Right hindlimb (tissue), 1 donor: Measurements from ENCODE around the gene RMDN2.
"Not testable (repeated sequence)": the region's sequence is repeated elsewhere in the genome, so short reads cannot be mapped to it uniquely, and the experiment has no call there.

Source experiments
- DNase-seq: peaks from one replicate; pipeline ENCODE4 v3.0.0-alpha.2; 2018

RMDN2 gene

DNA sequence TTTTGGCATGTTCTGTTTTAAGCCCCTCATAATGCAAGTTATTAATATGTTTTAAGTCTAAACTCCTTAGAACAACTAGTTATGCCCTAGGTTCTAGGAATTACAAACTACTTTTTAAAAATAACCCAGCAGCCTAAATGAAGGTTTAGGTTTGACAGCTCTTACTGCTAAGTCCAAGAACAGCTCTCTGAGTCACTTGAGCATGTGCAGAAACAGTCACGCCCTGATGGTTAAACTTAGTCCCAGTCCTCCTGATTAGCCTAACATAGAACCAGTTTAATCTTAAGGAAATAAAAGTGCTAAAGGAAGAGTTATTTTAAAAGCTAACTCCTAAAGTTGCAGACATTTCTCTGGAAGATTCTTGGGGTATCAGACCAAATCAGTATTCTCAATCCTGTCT lies 72.5 kb downstream of the RMDN2 start:
- DNase-seq, result no peak

DNA sequence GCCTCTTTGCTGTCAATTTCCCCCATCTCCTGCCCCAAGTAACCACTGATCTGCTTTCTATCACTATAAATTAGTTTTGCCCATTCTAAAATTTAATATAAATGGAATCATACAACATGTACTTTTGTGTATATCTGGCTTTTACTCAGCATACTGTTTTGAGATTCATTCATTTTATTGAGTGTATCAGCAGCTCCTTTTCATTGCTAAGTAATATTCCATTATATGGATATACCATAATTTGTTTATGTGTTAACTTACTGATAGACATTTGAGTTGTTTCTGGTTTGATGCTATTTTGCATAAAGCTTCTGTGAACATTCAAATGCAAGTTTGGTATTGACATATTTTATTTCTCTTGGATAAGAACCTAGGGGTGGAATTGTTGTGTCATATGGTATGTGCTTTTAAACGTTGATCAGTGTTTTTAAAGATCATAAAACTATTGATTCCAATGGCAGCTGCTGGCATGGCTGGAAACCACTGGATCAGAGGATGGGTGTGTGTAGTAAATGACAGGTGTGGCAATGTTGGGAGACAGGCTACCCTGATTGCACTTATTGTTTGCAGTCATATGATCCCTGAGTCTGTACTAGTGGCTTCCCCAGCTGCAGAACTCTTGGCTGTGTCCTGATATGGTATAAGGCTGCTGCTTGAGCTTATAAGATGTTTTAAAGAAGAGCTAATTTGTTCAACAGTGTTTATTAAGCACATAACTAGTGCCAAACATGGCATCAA lies 75.6 kb downstream of the RMDN2 start:
- no peak for DNase-seq

DNA sequence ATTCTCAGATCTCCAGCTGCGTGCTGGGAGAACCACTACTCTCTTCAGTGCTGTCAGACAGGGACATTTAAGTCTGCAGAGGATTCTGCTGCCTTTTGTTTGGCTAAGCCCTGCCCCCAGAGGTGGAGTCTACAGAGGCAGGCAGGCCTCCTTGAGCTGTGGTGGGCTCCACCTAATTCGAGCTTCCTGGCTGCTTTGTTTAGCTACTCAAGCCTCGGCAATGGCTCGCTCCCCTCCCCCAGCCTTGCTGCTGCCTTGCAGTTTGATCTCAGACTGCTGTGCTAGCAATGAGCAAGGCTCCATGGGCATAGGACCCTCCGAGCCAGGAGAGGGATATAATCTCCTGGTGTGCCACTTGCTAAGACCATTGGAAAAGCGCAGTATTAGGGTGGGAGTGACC lies 85.1 kb downstream of the RMDN2 start:
- DNase-seq, result not testable (repeated sequence)

DNA sequence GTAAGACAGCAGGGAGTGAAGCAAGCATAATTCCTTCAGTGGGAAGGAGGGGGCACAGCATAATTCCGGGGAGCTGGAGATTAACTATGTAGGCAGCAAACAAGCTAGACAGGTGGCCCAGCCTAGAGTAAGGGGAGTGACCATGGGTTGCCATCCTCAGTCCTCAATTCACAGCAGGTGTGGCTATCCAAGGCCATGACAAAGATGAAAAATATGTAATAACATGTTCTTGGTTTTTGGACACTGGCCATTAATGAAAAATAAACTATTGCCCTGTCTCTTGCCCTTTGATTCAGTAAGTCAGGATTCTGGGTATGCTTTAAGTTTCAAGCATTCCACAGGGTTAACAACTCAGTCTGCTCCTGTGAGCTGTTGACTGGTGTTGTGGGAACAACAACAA lies 85.9 kb downstream of the RMDN2 start:
- no peak for DNase-seq

DNA sequence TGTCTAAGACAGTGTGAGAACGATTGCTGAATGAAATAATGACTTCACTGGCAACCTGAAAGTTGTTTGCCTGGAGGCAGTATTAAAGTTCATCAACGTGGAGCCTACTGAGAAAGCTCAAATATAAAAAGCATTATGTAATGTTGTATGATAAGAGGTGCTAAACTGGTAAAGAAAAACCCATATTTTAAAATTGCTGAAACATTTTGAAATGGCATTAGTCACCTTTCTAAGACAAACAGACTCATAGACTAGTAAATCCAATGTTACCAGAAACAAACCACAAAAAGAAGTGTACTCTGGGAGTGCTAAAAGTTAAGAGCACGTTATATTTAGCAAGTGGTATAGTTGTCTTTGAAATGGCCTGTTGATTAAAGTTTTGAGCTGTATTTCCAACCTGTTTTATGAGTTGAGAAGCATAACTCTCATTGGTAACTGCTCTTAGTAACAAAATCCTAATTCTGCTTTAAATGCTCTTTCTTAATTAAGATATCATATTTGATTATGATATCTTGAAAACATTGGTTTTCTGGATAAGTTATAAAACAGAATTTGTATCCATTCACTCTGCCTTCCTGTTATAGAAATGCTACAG lies 88.2 kb downstream of the RMDN2 start:
- no peak for DNase-seq

DNA sequence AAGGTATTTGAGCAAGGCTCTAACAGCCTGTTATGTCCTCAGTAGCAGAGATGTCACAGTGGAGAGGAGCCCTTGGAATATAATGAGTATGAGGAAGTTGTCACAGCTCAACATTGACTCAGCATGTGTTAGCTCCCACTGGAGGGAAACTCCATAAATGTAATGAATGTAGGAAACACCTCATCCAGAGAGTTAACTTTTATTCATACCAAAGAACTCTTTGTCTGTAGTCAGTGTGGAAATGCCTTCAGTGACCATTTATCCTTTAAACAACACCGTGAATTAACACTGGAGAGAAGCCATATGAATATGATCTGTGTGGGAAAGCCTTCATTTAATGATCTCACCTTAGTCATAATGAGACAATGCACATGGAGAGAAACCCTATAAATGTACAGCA lies 91.1 kb downstream of the RMDN2 start:
- DNase-seq, result no peak

DNA sequence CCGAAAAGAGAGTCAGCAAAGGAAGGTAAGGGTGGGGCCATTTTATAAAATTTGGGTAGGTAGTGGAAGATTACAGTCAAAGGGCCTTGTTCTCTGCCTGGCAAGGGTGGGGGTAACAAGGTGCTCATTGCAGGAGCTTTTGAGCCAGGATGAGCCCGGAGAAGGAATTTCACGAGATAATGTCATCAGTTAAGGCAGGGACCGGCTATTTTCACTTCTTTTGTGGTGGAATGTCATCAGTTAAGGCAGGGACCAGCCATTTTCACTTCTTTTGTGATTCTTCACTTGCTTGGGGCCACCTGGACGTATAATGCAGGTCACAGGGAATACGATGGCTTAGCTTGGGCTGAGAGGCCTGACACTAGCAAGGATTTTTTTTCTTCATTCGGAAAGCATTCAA lies 92.7 kb downstream of the RMDN2 start:
- no peak for DNase-seq

DNA sequence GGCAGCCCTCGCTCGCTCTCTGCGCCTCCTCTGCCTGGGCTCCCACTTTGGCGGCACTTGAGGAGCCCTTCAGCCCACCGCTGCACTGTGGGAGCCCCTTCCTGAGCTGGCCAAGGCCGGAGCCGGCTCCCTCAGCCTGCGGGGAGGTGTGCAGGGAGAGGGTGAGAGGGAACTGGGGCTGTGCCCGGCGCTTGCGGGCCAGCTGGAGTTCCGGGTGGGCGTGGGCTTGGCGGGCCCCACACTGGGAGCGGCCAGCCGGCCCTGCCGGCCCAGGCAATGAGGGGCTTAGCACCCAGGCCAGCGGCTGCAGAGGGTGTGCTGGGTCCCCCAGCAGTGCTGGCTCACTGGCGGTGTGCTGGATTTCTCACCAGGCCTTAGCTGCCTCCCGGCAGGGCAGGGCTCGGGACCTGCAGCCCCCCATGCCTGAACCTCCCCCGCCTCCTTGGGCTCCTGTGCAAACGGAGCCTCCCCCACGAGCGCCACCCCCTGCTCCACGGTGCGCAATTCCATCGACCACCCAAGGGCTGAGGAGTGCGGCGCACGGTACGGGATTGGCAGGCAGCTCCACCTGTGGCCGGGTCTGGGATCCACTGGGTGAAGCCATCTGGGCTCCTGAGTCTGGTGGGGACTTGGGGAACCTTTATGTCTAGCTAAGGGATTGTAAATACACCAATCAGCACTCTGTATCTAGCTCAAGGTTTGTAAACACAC lies 95.4 kb downstream of the RMDN2 start:
- DNase-seq, result not testable (repeated sequence)

- DNase-seq, result no peak
Observed at GRCh38 chr2:38021589-38021988, 96.5 kb downstream of the RMDN2 start.

GRCh38 chr2:38026846-38027245 lies 101.8 kb downstream of the RMDN2 start:
- no peak for DNase-seq

DNA sequence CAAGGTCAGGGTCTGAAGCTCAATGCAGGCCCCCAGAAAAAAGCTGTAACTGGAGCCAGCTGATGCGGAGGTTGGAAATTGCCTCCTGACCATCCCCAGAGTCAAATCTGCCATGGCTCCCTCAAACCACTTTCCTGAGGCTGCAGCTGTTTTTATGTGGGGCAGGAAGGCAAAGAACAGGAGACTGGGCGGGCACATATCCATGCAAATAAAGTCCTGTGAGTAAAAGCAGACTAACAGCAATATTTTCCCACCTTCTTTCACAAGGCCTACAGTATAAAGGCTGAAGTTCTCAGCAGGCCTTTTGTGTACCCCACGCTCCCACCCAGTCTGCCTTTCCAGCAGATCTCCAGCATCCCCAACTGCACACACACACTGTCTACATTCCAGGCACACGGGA lies 103.7 kb downstream of the RMDN2 start:
- DNase-seq, result no peak

DNA sequence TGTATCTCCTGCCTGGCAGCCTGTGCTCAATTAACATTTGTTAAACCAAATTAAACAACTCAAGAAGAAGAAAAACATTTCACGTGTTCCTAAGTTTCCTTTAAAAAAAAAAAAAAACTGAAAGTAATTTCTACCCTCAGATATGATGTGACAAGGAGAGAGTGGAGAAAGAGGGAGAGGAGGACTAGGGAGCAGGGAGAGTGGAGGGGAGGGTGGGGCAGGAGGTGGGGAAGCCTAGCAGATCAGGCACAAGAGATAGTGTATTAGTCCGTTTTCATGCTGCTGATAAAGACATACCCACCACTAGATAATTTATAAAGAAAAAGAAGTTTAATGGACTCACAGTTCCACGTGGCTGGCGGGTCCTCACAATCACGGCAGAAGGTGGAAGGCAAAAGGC lies 104.4 kb downstream of the RMDN2 start:
- no peak for DNase-seq

- no peak for DNase-seq
Observed at GRCh38 chr2:38030635-38031355, 105.7 kb downstream of the RMDN2 start.

GRCh38 chr2:38032946-38033345 lies 107.9 kb downstream of the RMDN2 start:
- DNase-seq, result no peak

DNA sequence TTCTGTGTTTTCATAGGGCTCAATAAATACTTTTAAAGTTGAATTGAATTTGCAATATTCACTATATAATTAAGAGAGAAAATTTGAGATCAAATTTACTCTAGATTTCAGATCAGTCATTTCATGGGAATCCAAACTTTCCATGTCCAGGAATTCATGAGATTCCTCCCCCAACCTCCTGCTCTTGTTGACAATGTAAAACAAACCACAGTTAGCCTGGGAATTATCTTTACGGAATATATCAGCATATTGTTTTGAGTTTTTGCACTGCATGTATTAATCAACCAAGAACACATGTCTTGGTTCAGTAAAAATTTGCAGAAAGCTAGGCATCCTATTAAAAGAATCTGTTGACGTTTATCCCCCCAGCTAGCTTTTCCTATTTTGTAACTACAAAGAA lies 108.6 kb downstream of the RMDN2 start:
- no peak for DNase-seq

- DNase-seq, result no peak
Observed at GRCh38 chr2:38035968-38036367, 110.9 kb downstream of the RMDN2 start.

GRCh38 chr2:38037325-38037724 lies 112.2 kb downstream of the RMDN2 start:
- no peak for DNase-seq

DNA sequence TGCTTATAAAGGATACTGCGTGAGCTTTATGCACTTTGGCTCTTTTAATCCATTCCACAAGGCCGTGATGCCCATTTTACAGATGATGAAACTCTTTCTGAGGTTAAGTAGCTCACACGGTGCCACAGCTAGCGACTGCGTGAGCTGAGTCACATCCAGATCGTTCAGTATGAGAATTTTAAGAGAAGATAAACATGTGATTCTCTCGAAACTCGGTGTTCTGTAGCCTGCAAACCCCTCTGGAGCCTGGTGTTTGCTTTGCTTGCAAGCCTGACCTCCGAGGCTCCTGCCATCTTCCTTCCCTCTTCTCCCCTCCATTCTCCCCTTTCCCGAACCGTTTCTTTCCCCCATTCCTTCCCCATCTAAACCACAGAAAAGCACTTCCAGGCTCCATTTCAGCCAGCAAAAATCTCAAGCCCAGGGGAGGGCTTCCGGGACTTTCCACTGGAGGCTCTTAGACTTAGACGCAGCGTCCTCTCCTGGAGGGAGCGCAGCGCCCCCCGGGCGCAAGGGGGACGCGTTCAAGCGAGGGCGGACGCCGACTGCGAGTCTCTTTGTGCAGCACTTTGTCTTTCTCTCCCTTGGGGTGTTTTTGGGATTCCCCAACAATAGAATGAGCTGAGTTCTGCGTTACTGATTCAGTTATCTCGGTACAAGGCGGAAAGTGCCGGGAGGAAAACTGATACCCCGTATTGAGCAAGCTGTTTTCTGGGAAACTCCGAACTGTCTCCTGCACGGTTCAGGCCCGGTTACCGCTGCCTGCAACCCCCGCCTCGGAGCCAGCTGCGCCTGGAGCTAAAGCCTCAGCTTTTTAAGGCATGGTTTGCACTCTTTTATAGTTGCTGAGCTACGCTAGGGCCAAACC lies 112.9 kb downstream of the RMDN2 start:
- peak; percentile 70 for DNase-seq

DNA sequence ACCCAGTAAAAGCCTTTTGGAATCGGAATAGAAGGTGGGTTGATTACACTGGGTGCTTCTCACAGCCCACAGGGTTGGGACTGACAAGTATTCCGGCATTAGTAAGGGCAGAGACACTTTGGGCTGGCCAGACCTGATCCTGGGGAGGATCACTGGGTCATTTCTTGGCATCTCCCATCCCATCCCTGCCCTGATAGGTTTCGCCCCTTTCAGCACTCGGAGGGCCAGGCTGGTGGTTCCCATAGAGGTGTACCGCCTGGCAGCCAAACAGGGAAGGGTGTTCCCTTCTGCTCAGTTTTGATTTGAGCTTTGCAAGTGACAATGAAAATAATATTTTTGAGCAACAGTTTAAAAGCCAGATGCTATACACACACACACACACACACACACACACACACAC lies 113.6 kb downstream of the RMDN2 start:
- no peak for DNase-seq

- DNase-seq, result no peak
Observed at GRCh38 chr2:38039121-38039910, 114.2 kb downstream of the RMDN2 start.

DNA sequence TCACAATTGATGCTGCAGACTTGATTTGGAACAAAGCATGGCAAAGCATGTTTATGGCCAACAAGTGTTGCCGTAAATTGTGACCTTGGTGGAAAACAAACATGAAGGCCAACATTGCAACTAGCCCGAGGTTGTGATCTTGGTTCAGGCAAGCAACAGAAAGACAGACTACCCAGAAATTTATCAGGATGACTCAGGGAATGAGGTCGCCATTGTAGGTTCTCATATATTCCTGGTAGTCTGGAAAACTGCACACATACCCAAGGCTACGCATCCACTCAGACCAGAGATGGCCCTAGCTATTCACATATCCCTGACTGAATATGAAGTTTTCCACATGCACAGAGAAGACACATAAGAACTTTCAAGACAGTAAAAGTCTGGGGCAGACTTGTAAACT lies 120.7 kb downstream of the RMDN2 start:
- no peak for DNase-seq

- no peak for DNase-seq
Observed at GRCh38 chr2:38056216-38056615, 131.1 kb downstream of the RMDN2 start.
